Measurements from ENCODE around the gene ANTXR1.

The ANTXR1 gene

GRCh38 chr2:69298862-69299261 is 285.9 kb downstream of the ANTXR1 start:
- TF ChIP-seq OSR1 (CRISPR knock-in tag; IDR thresholded peaks at IDR 0.05), result no peak
- TF ChIP-seq ZNF8 (CRISPR knock-in tag; IDR thresholded peaks at IDR 0.05), result no peak
- no peak for TF ChIP-seq ZNF70 (CRISPR knock-in tag; IDR thresholded peaks at IDR 0.05)
- no peak for TF ChIP-seq ZFP3 (CRISPR knock-in tag; IDR thresholded peaks at IDR 0.05)
- no peak for TF ChIP-seq ZFP30 (CRISPR knock-in tag; IDR thresholded peaks at IDR 0.05)
- TF ChIP-seq TOX (CRISPR knock-in tag; IDR thresholded peaks at IDR 0.05; ENCODE audit: borderline replicate concordance), result no peak
- no peak for TF ChIP-seq ISL1 (CRISPR knock-in tag; IDR thresholded peaks at IDR 0.05)
- TF ChIP-seq TCF4 (CRISPR knock-in tag; IDR thresholded peaks at IDR 0.05; ENCODE audit: borderline replicate concordance), result no peak
- peak; percentile 79 for ATAC-seq
